NK-92 (cell line): ENCODE data around the gene DAZAP1.

Source experiments
- DNase-seq: peaks from one replicate; lab custom pipeline; 2025; ENCODE audit not compliant: unreplicated experiment; lab: John Stamatoyannopoulos, UW

DAZAP1 gene

GRCh38 chr19:1407528-1408299 lies at the start of gene DAZAP1:
DAZAP1 (plus strand) TSS chr19:1407586; CDS start chr19:1407774, 188 bp downstream.
- no peak for DNase-seq

- DNase-seq: no peak
These were observed 47.1 kb upstream of the DAZAP1 start for GRCh38 chr19:1360126-1360817.

- no peak for DNase-seq
These were observed 46.4 kb upstream of the DAZAP1 start for GRCh38 chr19:1360818-1361461.

GRCh38 chr19:1361601-1362386 lies 45.6 kb upstream of the DAZAP1 start:
- DNase-seq: no peak

- DNase-seq: no peak
These were observed 44.8 kb upstream of the DAZAP1 start for GRCh38 chr19:1362387-1363257.

- DNase-seq: no peak
These were observed 43.8 kb upstream of the DAZAP1 start for GRCh38 chr19:1363599-1363998.

- no peak for DNase-seq
These were observed 43.2 kb upstream of the DAZAP1 start for GRCh38 chr19:1364070-1364704.

- DNase-seq: no peak
These were observed 41.8 kb upstream of the DAZAP1 start for GRCh38 chr19:1365319-1366269.

- no peak for DNase-seq
These were observed 41.1 kb upstream of the DAZAP1 start for GRCh38 chr19:1366296-1366695.

- no peak for DNase-seq
These were observed 40.2 kb upstream of the DAZAP1 start for GRCh38 chr19:1366899-1367870.

- no peak for DNase-seq
These were observed 38.1 kb upstream of the DAZAP1 start for GRCh38 chr19:1369214-1369805.

- no peak for DNase-seq
These were observed 36.6 kb upstream of the DAZAP1 start for GRCh38 chr19:1370579-1371361.

GRCh38 chr19:1373042-1373533 lies 34.3 kb upstream of the DAZAP1 start:
- no peak for DNase-seq

- no peak for DNase-seq
These were observed 33.7 kb upstream of the DAZAP1 start for GRCh38 chr19:1373534-1374249.

GRCh38 chr19:1374250-1374577 lies 33.2 kb upstream of the DAZAP1 start:
- no peak for DNase-seq

- no peak for DNase-seq
These were observed 31.0 kb upstream of the DAZAP1 start for GRCh38 chr19:1376415-1376805.
